Ishikawa (cell line): ENCODE measurements around the gene ELFN1.

ENCODE experiments used
- CEBPB ChIP-seq: IDR thresholded peaks from 2 replicates; pipeline ENCODE4 v1.6.1; 2012
- CREB1 ChIP-seq: IDR thresholded peaks from 2 replicates; pipeline ENCODE4 v1.6.1; 2012; ENCODE audit warnings: low read depth
- EGR1 ChIP-seq: IDR thresholded peaks from 2 replicates; pipeline ENCODE4 v1.6.1; 2012
- EP300 ChIP-seq: IDR thresholded peaks from 2 replicates; pipeline ENCODE4 v1.6.1; 2012; ENCODE audit warnings: borderline replicate concordance
- FOXM1 ChIP-seq: IDR thresholded peaks from 2 replicates; pipeline ENCODE4 v1.6.1; 2012; ENCODE audit warnings: low read depth, borderline replicate concordance
- NFIC ChIP-seq: IDR thresholded peaks from 2 replicates; pipeline ENCODE4 v1.6.1; 2012
- RAD21 ChIP-seq: IDR thresholded peaks from 2 replicates; pipeline ENCODE4 v1.6.1; 2012; ENCODE audit warnings: low read depth
- TAF1 ChIP-seq: IDR thresholded peaks from 2 replicates; pipeline ENCODE4 v1.6.1; 2012; ENCODE audit warnings: low read depth, mild to moderate bottlenecking
- TCF12 ChIP-seq: IDR thresholded peaks from 2 replicates; pipeline ENCODE4 v1.6.1; 2012; ENCODE audit warnings: low read depth
- TEAD4 ChIP-seq: IDR thresholded peaks from 2 replicates; pipeline ENCODE4 v1.6.1; 2012
- YY1 ChIP-seq: IDR thresholded peaks from 2 replicates; pipeline ENCODE4 v1.6.1; 2012; ENCODE audit warnings: low read depth
- ZBTB7A ChIP-seq: IDR thresholded peaks from 2 replicates; pipeline ENCODE4 v1.6.1; 2012; ENCODE audit warnings: low read depth
- TF ChIP-seq, protein P1 (sequence below): IDR thresholded peaks from 2 replicates; pipeline ENCODE4 v1.6.1; 2012
- TF ChIP-seq, protein P2 (sequence below): IDR thresholded peaks from 2 replicates; pipeline ENCODE4 v1.6.1; 2012; ENCODE audit warnings: low read depth, mild to moderate bottlenecking
- TF ChIP-seq, protein P3 (sequence below): IDR thresholded peaks from 2 replicates; pipeline ENCODE4 v1.6.1; 2012

The ELFN1 gene

DNA sequence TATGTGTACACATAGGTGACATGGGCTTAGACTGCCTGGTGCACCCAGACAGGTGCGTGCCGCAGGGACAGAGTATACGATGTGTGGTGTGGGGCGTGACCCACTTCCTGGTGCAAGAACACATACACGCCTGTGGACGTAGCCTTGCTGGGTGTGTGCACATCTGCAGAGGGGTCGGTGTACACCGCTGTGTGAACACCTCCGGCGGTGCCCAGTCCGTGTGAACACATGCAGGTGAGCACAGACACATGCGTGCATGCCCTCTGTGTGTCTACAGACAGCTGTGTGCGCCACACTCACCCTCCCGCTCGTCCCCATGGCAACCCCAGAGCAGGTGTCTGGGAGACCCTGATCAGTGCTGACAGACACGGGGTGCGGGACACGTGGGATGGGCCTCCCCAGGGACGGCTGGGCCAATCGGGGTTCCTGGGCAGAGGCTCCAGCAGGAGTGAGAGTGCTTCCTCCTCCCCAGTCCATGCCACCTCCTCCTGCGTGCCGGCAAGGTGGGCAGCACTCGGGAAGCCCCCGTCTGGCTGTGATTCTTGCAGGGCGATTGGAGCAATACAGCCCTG is 23.4 kb downstream of the ELFN1 start:
- TF ChIP-seq, protein P1, sequence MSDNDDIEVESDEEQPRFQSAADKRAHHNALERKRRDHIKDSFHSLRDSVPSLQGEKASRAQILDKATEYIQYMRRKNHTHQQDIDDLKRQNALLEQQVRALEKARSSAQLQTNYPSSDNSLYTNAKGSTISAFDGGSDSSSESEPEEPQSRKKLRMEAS = peak; percentile 21; the same call in 1 of the 2 replicates
- TF ChIP-seq, protein P2, sequence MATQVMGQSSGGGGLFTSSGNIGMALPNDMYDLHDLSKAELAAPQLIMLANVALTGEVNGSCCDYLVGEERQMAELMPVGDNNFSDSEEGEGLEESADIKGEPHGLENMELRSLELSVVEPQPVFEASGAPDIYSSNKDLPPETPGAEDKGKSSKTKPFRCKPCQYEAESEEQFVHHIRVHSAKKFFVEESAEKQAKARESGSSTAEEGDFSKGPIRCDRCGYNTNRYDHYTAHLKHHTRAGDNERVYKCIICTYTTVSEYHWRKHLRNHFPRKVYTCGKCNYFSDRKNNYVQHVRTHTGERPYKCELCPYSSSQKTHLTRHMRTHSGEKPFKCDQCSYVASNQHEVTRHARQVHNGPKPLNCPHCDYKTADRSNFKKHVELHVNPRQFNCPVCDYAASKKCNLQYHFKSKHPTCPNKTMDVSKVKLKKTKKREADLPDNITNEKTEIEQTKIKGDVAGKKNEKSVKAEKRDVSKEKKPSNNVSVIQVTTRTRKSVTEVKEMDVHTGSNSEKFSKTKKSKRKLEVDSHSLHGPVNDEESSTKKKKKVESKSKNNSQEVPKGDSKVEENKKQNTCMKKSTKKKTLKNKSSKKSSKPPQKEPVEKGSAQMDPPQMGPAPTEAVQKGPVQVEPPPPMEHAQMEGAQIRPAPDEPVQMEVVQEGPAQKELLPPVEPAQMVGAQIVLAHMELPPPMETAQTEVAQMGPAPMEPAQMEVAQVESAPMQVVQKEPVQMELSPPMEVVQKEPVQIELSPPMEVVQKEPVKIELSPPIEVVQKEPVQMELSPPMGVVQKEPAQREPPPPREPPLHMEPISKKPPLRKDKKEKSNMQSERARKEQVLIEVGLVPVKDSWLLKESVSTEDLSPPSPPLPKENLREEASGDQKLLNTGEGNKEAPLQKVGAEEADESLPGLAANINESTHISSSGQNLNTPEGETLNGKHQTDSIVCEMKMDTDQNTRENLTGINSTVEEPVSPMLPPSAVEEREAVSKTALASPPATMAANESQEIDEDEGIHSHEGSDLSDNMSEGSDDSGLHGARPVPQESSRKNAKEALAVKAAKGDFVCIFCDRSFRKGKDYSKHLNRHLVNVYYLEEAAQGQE = no peak
- no peak for TF ChIP-seq CEBPB

- no peak for TF ChIP-seq NFIC
- TF ChIP-seq, protein P3, sequence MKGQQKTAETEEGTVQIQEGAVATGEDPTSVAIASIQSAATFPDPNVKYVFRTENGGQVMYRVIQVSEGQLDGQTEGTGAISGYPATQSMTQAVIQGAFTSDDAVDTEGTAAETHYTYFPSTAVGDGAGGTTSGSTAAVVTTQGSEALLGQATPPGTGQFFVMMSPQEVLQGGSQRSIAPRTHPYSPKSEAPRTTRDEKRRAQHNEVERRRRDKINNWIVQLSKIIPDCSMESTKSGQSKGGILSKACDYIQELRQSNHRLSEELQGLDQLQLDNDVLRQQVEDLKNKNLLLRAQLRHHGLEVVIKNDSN = no peak
- no peak for TF ChIP-seq FOXM1
- TF ChIP-seq EGR1 = no peak
- no peak for TF ChIP-seq EP300
- no peak for TF ChIP-seq ZBTB7A
- TF ChIP-seq, protein P2 = no peak
- TF ChIP-seq TAF1 = no peak
- no peak for TF ChIP-seq TEAD4
- no peak for TF ChIP-seq CREB1
- no peak for TF ChIP-seq RAD21
- no peak for TF ChIP-seq TCF12
- no peak for TF ChIP-seq CEBPB
- TF ChIP-seq, protein P1 = no peak
- no peak for TF ChIP-seq YY1
Observed at GRCh38 chr7:1693991-1694524, 24.0 kb downstream of the ELFN1 start.

GRCh38 chr7:1694611-1695511 is 24.8 kb downstream of the ELFN1 start:
- TF ChIP-seq EGR1 (no peak), TEAD4 (no peak), FOXM1 (no peak)
- TF ChIP-seq, protein P1 = peak; percentile 70; the same call in 1 of the 2 replicates

DNA sequence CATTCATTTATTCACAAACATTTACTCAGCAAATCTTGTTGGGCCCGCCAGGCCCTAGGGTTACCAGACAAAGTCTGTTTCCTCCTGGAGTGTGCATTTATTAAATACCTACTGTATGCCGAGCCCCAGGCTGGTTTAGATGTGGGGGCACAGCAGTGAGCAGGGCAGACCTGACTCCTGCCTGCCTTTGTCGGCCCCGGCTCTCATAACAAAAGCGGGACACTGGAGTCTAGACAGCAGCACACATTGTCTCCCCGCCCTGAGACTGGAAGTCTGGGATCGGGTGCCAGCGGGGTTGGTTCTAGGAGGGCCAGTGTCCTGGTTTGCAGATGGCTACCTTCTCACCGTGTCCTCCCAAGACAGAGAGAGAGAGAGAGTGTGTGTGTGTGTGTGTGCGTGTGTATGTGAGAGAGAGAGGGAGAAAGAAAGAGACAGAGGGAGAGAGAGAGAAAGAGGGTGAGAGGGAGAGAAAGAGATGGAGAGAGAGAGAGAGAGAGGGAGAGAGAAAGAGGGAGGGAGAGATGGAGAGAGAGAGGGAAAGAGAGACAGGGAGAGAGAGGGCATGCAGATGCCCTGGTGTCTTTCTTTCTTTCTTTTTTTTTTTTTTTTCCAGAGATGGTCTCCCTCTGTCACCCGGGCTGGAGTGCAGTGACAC is 25.9 kb downstream of the ELFN1 start:
- TF ChIP-seq CEBPB = no peak
- no peak for TF ChIP-seq TEAD4
- TF ChIP-seq, protein P1 = no peak
- no peak for TF ChIP-seq EGR1
- no peak for TF ChIP-seq CREB1
- TF ChIP-seq YY1 = no peak
- TF ChIP-seq, protein P2 = no peak
- no peak for TF ChIP-seq NFIC
- no peak for TF ChIP-seq RAD21
- TF ChIP-seq, protein P3 = no peak
- TF ChIP-seq ZBTB7A = no peak
- TF ChIP-seq TAF1 = no peak
- TF ChIP-seq EP300 = no peak
- TF ChIP-seq TCF12 = no peak
- TF ChIP-seq FOXM1 = no peak
